Testis (tissue), 2 donors: ENCODE results near the gene ARMCX5.

Experiments
- CTCF ChIP-seq, 3 experiments: fragments of 450-650 bp in 2 of 3; fragments of 200-600 bp in 1 of 3; sonication (generic) in 1 of 3; IDR thresholded peaks; one replicate each; pipeline ENCODE4 v1.5.1; 2016 to 2019; ENCODE audit warnings: antibody characterized with exemption in 3 of 3, mild to moderate bottlenecking in 2 of 3, moderate library complexity in 1 of 3
- POLR2A ChIP-seq: fragments of 450-650 bp; IDR thresholded peaks from one replicate; pipeline ENCODE4 v1.6.1; 2017; ENCODE audit warnings: antibody characterized with exemption, mild to moderate bottlenecking, moderate library complexity

GRCh38 chrX:102599951-102600579 is 750 bp downstream of the ARMCX5 start:
- TF ChIP-seq CTCF (IDR thresholded peaks at IDR 0.05), result no peak
- no peak for TF ChIP-seq POLR2A
